Lung (tissue), 12 donors: ENCODE measurements around the gene DNAH5. TPM values are rescaled to one million over a fixed set of nuclear protein-coding genes. Genes with fewer than 3 reads are reported as not detected.

Experiments used
- ATAC-seq: fragments of 200-7000 bp; cut with Tn5 transposase; one replicate; pipeline ENCODE4 v1.9.1; 2020; ENCODE audit warnings: moderate number of reproducible peaks; ENCODE audit not compliant: insufficient read depth, low FRiP score
- DNase-seq, 3 donors: peaks; one replicate each; pipeline ENCODE4 v3.0.0-alpha.2; 2013 to 2017
- H3K27ac ChIP-seq, 2 donors: one replicate each; pipeline ENCODE4 v1.5.1; 2013; ENCODE audit warnings: mild to moderate bottlenecking in 2 of 2, moderate library complexity in 2 of 2, control low read depth in 1 of 2, inconsistent platforms in 1 of 2, low read depth in 1 of 2, low read length in 1 of 2
- H3K27me3 ChIP-seq, 3 donors: one replicate each; pipeline ENCODE4 v1.5.1; 2013; ENCODE audit warnings: low read length in 2 of 3; ENCODE audit not compliant: control insufficient read depth in 3 of 3, insufficient read depth in 3 of 3
- H3K36me3 ChIP-seq, 4 donors: one replicate each; pipeline ENCODE4 v1.5.1; 2013; ENCODE audit warnings: low read length in 4 of 4, mild to moderate bottlenecking in 1 of 4, moderate library complexity in 1 of 4; ENCODE audit not compliant: control insufficient read depth in 4 of 4, insufficient read depth in 4 of 4
- H3K4me1 ChIP-seq, 5 donors: one replicate each; pipeline ENCODE4 v1.5.1; 2013; ENCODE audit warnings: low read length in 5 of 5, mild to moderate bottlenecking in 2 of 5, moderate library complexity in 1 of 5; ENCODE audit not compliant: control insufficient read depth in 5 of 5, insufficient read depth in 5 of 5
- H3K4me3 ChIP-seq: one replicate; pipeline ENCODE4 v1.5.1; 2013; ENCODE audit warnings: mild to moderate bottlenecking, control low read depth, moderate library complexity
- H3K9ac ChIP-seq, 2 donors: one replicate each; pipeline ENCODE4 v1.5.1; 2013; ENCODE audit warnings: low read length in 2 of 2, control low read depth in 1 of 2; ENCODE audit not compliant: insufficient read depth in 1 of 2
- H3K9me3 ChIP-seq, 4 donors: one replicate each; pipeline ENCODE4 v1.5.1; 2013; ENCODE audit warnings: low read length in 3 of 4, mild to moderate bottlenecking in 1 of 4, moderate library complexity in 1 of 4; ENCODE audit not compliant: control insufficient read depth in 4 of 4, insufficient read depth in 3 of 4
- CTCF ChIP-seq: IDR thresholded peaks from 2 replicates; pipeline ENCODE4 v1.5.1; 2012; ENCODE audit warnings: mild to moderate bottlenecking; ENCODE audit errors: control extremely low read depth, extremely low read depth
- WGBS, 2 donors: extraction: QIAGEN DNeasy Blood & Tissue Kit; methylation state at CpG; one replicate each; pipeline ENCODE4 v1.1.7; 2013; 5-methylcytosine and 5-hydroxymethylcytosine counted together
- polyA plus RNA-seq, 2 donors: library from polyadenylated mRNA; stranded (reverse); fragments of 200-250 nt; gene quantifications; one replicate each; pipeline ENCODE4 v1.2.1, GENCODE V29; 2013
- total RNA-seq, 2 donors: library from RNA; depleted of rRNA in 1 of 2; stranded (reverse); fragments of >200 nt in 1 of 2; gene quantifications; one replicate each; pipeline ENCODE4 v1.2.1, GENCODE V29; 2014 to 2021
- donor health status: control.
- donor health status: control.
- donor health status: Bipolar disorder and iron deficiency.
- donor health status: healthy.
- donor health status: DM: yes; HTN: yes; CAD: no.

DNAH5 gene
- total and polyA plus RNA-seq, 4 donors: 2.7 to 29.7 (median 16.2) TPM

DNA sequence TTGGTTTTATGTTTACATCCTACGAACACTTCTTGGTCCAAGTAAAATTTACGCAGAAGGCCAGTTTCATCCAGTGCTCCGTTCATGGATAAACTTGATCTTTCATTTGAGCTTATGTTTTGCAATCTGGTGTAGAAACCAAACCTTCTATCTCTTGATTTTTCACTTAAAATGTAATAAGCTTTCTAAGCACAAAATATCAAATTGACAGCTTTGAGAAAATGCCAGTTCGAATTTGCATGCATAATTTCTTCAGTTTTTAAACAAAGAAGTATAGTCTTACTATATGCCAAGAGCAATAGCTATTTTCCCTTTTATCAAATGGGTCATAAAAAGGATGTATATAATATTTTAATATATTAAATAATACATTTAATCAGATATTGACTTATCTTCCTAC is 17.8 kb downstream of the DNAH5 start:
- DNase-seq: no peak
- Histone ChIP-seq H3K4me3 (no peak overlapping the region), H3K4me1 (no peaks in the 10 kb centered on the region), H3K27ac (no peak overlapping the region), H3K27me3 (no peaks in the 10 kb centered on the region), H3K36me3 (no peaks in the 10 kb centered on the region), H3K9ac (no peak overlapping the region), H3K9me3 (peaks cover 0 to 3% (median 0%) of the 10 kb centered on the region in 4 donors)
- no peak for ATAC-seq
- WGBS, 2 donors: 79 to 89% methylated on average over 4 of the region's 4 CpGs
- no peak for TF ChIP-seq CTCF

DNA sequence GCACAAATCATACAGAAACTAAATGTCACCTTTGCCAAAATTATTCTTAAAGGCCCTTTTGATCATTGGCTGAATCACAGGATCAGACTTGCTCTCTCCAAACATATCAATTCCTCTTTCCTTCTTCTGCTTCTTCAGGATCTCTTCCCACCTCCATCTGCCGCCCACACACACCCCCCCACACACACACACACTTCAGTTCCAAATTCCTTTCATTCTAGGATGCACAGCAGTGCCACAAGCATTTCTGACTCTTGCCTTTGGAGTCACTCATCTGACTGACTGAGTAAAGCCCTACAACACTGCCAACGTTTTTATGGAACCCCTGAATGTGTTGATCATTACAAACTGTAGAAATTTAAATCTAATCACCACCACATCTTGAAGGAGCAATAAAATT is 22.9 kb downstream of the DNAH5 start:
- H3K36me3 ChIP-seq: no peaks in the 10 kb centered on the region
- no peaks in the 10 kb centered on the region for H3K4me1 ChIP-seq
- no peak overlapping the region for H3K4me3 ChIP-seq
- DNase-seq (no peak), ATAC-seq (no peak)
- H3K27me3 ChIP-seq: no peaks in the 10 kb centered on the region
- no peak overlapping the region for H3K27ac ChIP-seq
- WGBS, 2 donors: 45 to 58% methylated on average over 2 of the region's 2 CpGs
- H3K9me3 ChIP-seq: peaks cover 0 to 1% (median 0%) of the 10 kb centered on the region in 4 donors
- no peak for TF ChIP-seq CTCF
- H3K9ac ChIP-seq: no peak overlapping the region

DNA sequence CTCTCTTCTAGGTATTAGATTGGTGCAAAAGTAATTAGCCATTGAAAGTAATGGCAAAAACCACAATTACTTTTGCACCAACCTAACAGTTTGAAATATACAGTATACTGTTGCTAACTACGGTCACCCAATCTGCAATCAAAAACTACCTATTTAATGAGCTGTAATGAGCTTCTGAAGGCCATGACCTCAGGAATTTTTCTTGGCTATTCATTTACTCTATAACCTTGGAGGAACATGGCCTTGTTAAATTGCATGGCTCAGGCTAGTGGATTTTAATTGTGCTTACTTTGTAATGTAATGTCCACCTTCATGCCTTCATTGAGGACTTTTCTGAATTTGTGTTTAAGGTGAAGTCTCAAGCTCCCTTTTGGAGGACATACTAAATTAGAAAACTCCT is 24.7 kb downstream of the DNAH5 start:
- H3K4me1 ChIP-seq: no peaks in the 10 kb centered on the region
- H3K9me3 ChIP-seq: no peaks in the 10 kb centered on the region

More for the DNA sequence above, 24.7 kb downstream of the DNAH5 start:
- H3K27me3 ChIP-seq: no peaks in the 10 kb centered on the region
- no peak overlapping the region for H3K4me3 ChIP-seq
- H3K9ac ChIP-seq: no peak overlapping the region
- H3K27ac ChIP-seq: no peak overlapping the region
- no peak for ATAC-seq
- DNase-seq: no peak
- H3K36me3 ChIP-seq: no peaks in the 10 kb centered on the region
- TF ChIP-seq CTCF: no peak
- WGBS, 2 donors: 85 to 94% methylated on average over 1 of the region's 1 CpG
